GM12878 (cell line): ENCODE data around the gene SP2. TPM values are rescaled to one million over a fixed set of nuclear protein-coding genes. Genes with fewer than 3 reads are reported as not detected.

ENCODE experiments used
- ELK1 ChIP-seq: IDR thresholded peaks from 2 replicates; pipeline ENCODE4 v1.6.1; 2012; ENCODE audit warnings: low read depth, low read length, improper control_type of control experiment
- GATAD2B ChIP-seq: fragments of 450-650 bp; conservative IDR thresholded peaks from 2 replicates; pipeline ENCODE4 v1.6.1; 2017; ENCODE audit warnings: low read depth, mild to moderate bottlenecking, moderate library complexity
- HDAC2 ChIP-seq: fragments of 200-600 bp; sonication (generic); IDR thresholded peaks from 2 replicates; pipeline ENCODE4 v1.6.1; 2017
- MXI1 ChIP-seq: fragments of 150-350 bp; IDR thresholded peaks from 2 replicates; pipeline ENCODE4 v1.6.1; 2011; ENCODE audit warnings: low read depth, mild to moderate bottlenecking, inconsistent platforms, low read length, improper control_type of control experiment
- PKNOX1 ChIP-seq: fragments of 450-650 bp; IDR thresholded peaks from 2 replicates; pipeline ENCODE4 v1.6.1; 2016; ENCODE audit warnings: mild to moderate bottlenecking
- RAD51 ChIP-seq: fragments of 450-650 bp; IDR thresholded peaks from 2 replicates; pipeline ENCODE4 v1.6.1; 2016; ENCODE audit warnings: moderate library complexity, mild to moderate bottlenecking, inconsistent platforms
- SIN3A ChIP-seq: IDR thresholded peaks from 2 replicates; pipeline ENCODE4 v1.6.1; 2012; ENCODE audit warnings: low read depth, low read length, improper control_type of control experiment
- SMARCA5 ChIP-seq: fragments of 450-650 bp; IDR thresholded peaks from 2 replicates; pipeline ENCODE4 v1.6.1; 2017; ENCODE audit warnings: mild to moderate bottlenecking
- SPI1 ChIP-seq: IDR thresholded peaks from 2 replicates; pipeline ENCODE4 v1.6.1; 2011; ENCODE audit warnings: low read depth, mild to moderate bottlenecking, low read length, moderate library complexity, borderline replicate concordance; ENCODE audit not compliant: insufficient read depth
- SRF ChIP-seq, 2 experiments: IDR thresholded peaks; 2 replicates each; pipeline ENCODE4 v1.6.1; 2011; ENCODE audit warnings: low read depth in 2 of 2, low read length in 2 of 2, mild to moderate bottlenecking in 1 of 2, moderate library complexity in 1 of 2
- STAT1 ChIP-seq: fragments of 450-650 bp; conservative IDR thresholded peaks from 2 replicates; pipeline ENCODE4 v1.6.1; 2014; ENCODE audit warnings: antibody characterized with exemption, mild to moderate bottlenecking
- TAF1 ChIP-seq: IDR thresholded peaks from 2 replicates; pipeline ENCODE4 v1.6.1; 2011; ENCODE audit warnings: mild to moderate bottlenecking, low read depth, low read length, borderline replicate concordance
- TCF3 ChIP-seq: IDR thresholded peaks from 2 replicates; pipeline ENCODE4 v1.6.1; 2012; ENCODE audit warnings: low read depth, mild to moderate bottlenecking, low read length, borderline replicate concordance; ENCODE audit not compliant: insufficient read depth
- YBX1 ChIP-seq: fragments of 450-650 bp; IDR thresholded peaks from 2 replicates; pipeline ENCODE4 v1.6.1; 2016; ENCODE audit warnings: antibody characterized with exemption
- polyA plus RNA-seq, 11 experiments: library from polyadenylated mRNA; depleted of rRNA in 4 of 11; unstranded in 6 of 11; stranded (reverse) in 5 of 11; fragments of >200 nt; fragmentation: Nextera tagmentation in 4 of 11; fragmentation: Illumina TruSeq in 1 of 11; extraction: Ambion mirVana in 4 of 11; extraction: Trizol in 1 of 11; gene quantifications; 1 replicate in 1 of 11; 2 replicates in 10 of 11; pipeline versions ENCODE4 v1.2.1 to v1.2.3, GENCODE V29; 2011 to 2016; ENCODE audit warnings: inconsistent platforms in 2 of 11, missing spikeins in 2 of 11, low read depth in 1 of 11
- total RNA-seq, 4 experiments: library from RNA; depleted of rRNA in 3 of 4; stranded (reverse); fragments of >200 nt in 3 of 4; fragmentation: Illumina TruSeq in 1 of 4; extraction: Trizol in 1 of 4; gene quantifications; 2 replicates each; pipeline versions ENCODE4 v1.2.1 to v1.2.3, GENCODE V29; 2013 to 2021
- TF ChIP-seq, protein P1 (sequence below): fragments of 450-650 bp; IDR thresholded peaks from 2 replicates; pipeline ENCODE4 v1.6.1; 2016; ENCODE audit warnings: mild to moderate bottlenecking, moderate library complexity, borderline replicate concordance
- TF ChIP-seq, protein P2 (sequence below): fragments of 450-650 bp; IDR thresholded peaks from 2 replicates; pipeline ENCODE4 v1.6.1; 2017; ENCODE audit warnings: mild to moderate bottlenecking, moderate library complexity
- TF ChIP-seq, protein P3 (sequence below): fragments of 450-650 bp; conservative IDR thresholded peaks from 2 replicates; pipeline ENCODE4 v1.6.1; 2017; ENCODE audit warnings: mild to moderate bottlenecking, moderate library complexity

Gene SP2
- total and polyA plus RNA-seq, 10 of the 15 experiments (the other 5 are each of a cell fraction or from before 2014, with no cell fraction given) = 1.2 to 19.1 (median 4.8) TPM

GRCh38 chr17:47895347-47895855 lies 635 bp upstream of the SP2 start (continued):
- TF ChIP-seq, protein P1, sequence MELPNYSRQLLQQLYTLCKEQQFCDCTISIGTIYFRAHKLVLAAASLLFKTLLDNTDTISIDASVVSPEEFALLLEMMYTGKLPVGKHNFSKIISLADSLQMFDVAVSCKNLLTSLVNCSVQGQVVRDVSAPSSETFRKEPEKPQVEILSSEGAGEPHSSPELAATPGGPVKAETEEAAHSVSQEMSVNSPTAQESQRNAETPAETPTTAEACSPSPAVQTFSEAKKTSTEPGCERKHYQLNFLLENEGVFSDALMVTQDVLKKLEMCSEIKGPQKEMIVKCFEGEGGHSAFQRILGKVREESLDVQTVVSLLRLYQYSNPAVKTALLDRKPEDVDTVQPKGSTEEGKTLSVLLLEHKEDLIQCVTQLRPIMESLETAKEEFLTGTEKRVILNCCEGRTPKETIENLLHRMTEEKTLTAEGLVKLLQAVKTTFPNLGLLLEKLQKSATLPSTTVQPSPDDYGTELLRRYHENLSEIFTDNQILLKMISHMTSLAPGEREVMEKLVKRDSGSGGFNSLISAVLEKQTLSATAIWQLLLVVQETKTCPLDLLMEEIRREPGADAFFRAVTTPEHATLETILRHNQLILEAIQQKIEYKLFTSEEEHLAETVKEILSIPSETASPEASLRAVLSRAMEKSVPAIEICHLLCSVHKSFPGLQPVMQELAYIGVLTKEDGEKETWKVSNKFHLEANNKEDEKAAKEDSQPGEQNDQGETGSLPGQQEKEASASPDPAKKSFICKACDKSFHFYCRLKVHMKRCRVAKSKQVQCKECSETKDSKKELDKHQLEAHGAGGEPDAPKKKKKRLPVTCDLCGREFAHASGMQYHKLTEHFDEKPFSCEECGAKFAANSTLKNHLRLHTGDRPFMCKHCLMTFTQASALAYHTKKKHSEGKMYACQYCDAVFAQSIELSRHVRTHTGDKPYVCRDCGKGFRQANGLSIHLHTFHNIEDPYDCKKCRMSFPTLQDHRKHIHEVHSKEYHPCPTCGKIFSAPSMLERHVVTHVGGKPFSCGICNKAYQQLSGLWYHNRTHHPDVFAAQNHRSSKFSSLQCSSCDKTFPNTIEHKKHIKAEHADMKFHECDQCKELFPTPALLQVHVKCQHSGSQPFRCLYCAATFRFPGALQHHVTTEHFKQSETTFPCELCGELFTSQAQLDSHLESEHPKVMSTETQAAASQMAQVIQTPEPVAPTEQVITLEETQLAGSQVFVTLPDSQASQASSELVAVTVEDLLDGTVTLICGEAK = no peak
- TF ChIP-seq PKNOX1 (no peak), HDAC2 (no peak), RAD51 (no peak), SMARCA5 (0 out of 2 replicates have a peak, but pooled peaks have one; percentile 55), SPI1 (no peak), SRF (IDR thresholded peaks at IDR 0.05; ENCODE audit: low read depth in 2 of 2, low read length in 2 of 2) (no peak), TAF1 (peak; percentile 88), TCF3 (no peak), MXI1 (no peak), GATAD2B (no peak), SIN3A (0 out of 2 replicates have a peak, but pooled peaks have one; percentile 54), STAT1 (no peak), ELK1 (no peak), YBX1 (no peak)
- TF ChIP-seq, protein P2, sequence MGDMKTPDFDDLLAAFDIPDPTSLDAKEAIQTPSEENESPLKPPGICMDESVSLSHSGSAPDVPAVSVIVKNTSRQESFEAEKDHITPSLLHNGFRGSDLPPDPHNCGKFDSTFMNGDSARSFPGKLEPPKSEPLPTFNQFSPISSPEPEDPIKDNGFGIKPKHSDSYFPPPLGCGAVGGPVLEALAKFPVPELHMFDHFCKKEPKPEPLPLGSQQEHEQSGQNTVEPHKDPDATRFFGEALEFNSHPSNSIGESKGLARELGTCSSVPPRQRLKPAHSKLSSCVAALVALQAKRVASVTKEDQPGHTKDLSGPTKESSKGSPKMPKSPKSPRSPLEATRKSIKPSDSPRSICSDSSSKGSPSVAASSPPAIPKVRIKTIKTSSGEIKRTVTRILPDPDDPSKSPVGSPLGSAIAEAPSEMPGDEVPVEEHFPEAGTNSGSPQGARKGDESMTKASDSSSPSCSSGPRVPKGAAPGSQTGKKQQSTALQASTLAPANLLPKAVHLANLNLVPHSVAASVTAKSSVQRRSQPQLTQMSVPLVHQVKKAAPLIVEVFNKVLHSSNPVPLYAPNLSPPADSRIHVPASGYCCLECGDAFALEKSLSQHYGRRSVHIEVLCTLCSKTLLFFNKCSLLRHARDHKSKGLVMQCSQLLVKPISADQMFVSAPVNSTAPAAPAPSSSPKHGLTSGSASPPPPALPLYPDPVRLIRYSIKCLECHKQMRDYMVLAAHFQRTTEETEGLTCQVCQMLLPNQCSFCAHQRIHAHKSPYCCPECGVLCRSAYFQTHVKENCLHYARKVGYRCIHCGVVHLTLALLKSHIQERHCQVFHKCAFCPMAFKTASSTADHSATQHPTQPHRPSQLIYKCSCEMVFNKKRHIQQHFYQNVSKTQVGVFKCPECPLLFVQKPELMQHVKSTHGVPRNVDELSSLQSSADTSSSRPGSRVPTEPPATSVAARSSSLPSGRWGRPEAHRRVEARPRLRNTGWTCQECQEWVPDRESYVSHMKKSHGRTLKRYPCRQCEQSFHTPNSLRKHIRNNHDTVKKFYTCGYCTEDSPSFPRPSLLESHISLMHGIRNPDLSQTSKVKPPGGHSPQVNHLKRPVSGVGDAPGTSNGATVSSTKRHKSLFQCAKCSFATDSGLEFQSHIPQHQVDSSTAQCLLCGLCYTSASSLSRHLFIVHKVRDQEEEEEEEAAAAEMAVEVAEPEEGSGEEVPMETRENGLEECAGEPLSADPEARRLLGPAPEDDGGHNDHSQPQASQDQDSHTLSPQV = peak; percentile 79; the same call in 1 of the 2 replicates
- TF ChIP-seq, protein P3, sequence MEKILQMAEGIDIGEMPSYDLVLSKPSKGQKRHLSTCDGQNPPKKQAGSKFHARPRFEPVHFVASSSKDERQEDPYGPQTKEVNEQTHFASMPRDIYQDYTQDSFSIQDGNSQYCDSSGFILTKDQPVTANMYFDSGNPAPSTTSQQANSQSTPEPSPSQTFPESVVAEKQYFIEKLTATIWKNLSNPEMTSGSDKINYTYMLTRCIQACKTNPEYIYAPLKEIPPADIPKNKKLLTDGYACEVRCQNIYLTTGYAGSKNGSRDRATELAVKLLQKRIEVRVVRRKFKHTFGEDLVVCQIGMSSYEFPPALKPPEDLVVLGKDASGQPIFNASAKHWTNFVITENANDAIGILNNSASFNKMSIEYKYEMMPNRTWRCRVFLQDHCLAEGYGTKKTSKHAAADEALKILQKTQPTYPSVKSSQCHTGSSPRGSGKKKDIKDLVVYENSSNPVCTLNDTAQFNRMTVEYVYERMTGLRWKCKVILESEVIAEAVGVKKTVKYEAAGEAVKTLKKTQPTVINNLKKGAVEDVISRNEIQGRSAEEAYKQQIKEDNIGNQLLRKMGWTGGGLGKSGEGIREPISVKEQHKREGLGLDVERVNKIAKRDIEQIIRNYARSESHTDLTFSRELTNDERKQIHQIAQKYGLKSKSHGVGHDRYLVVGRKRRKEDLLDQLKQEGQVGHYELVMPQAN = peak; percentile 73; the same call in 1 of the 2 replicates
